ENCODE measurements around the gene NUMA1.

NUMA1 gene

DNA sequence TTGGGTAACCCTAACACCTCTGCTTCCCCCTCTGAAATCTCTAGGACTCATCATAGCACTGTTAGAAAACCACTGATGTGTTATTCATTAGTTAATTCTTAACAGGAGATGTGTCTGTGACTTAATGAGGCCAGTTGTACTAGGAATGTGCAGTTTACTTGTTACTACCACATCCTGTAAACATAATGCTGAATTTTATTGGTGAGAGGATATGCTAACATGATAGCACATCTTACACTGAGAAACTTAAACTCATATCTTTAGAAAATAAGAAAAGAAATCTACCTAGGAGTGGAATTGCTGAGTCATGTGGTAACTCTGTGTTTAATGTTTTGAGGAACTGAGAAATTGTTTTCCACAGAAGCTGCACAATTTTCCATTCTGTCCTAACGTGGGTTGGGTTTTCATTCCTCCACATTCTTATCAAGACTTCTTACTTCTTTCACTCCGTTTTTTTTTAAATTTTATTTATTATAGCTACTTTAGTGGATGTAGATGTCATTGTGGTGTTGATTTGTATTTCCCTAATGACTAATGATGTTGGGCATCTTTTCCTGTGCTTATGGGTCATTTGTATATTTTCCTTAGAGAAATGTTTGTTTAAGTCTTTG, 117.8 kb downstream of the NUMA1 start:
- DNase-seq (ENCODE audit: low spot score) = no peak

DNA sequence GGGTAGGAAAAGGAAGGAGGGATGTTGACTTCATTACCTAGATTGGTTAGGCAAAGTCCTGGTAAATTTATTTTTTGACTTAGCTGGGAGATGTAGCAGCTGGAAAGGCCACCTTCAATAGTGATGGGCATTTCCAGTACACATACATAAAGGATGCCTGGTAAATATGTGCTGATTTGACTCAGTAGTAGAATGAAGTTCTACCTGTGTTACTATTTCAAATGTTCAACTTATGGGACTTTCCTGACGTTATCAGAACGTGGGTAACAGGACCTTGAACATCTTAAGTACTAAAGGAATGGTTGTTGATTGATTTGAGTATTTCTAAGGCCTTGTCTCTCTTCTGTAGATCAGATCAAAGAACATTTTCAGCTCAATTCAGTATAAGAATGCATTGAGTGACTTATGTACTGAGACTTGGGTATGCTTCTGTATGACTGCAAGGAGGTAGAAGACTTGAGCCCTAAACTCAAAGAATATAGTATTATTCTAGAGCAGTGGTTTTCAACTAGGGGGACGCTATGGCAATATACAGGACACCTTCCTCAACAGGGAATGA, 124.4 kb downstream of the NUMA1 start:
- no peak for DNase-seq (ENCODE audit: low spot score)

All from hepatic stellate cell (primary cell).